Activated naive CD4-positive, alpha-beta T cell treated with anti-CD3 and anti-CD28 coated beads, Interleukin-2, amount 10 ng/mL, durations not matched to agents 7 days and 5 days (primary cell): ENCODE results near the gene TRIM56.
"Not testable (repeated sequence)": the region's sequence is repeated elsewhere in the genome, so short reads cannot be mapped to it uniquely, and the experiment has no call there.

Source experiments
- CTCF ChIA-PET: fragments of 350-600 bp; sonication (Branson Sonifier 250); formaldehyde crosslinking; loops from one replicate; lab custom pipeline; 2021; ENCODE audit warnings: antibody characterized with exemption; lab: Charles Lee
- DNase-seq: peaks from one replicate; pipeline ENCODE4 v3.0.0-alpha.2; 2020
- H3K27ac Mint-ChIP-seq: one replicate; pipeline ENCODE4 v1.8.0; 2021; ENCODE audit warnings: mild to moderate bottlenecking, moderate library complexity, mixed read lengths
- H3K27me3 Mint-ChIP-seq: one replicate; pipeline ENCODE4 v1.8.0; 2021; ENCODE audit warnings: mild to moderate bottlenecking, mixed read lengths
- H3K36me3 Mint-ChIP-seq: one replicate; pipeline ENCODE4 v1.8.0; 2021; ENCODE audit warnings: mixed read lengths
- H3K4me1 Mint-ChIP-seq: one replicate; pipeline ENCODE4 v1.8.0; 2021; ENCODE audit warnings: mixed read lengths
- H3K4me3 Mint-ChIP-seq: one replicate; pipeline ENCODE4 v1.8.0; 2021; ENCODE audit warnings: mild to moderate bottlenecking, moderate library complexity, mixed read lengths
- H3K9me3 Mint-ChIP-seq: one replicate; pipeline ENCODE4 v1.8.0; 2021; ENCODE audit warnings: mixed read lengths

The TRIM56 gene

GRCh38 chr7:101124376-101125056 is 39.2 kb downstream of the TRIM56 start:
- Mint-ChIP-seq H3K27ac (peak overlapping the region; percentile 76), H3K4me3 (no peak overlapping the region), H3K4me1 (peaks cover 61% of the 10 kb centered on the region), H3K27me3 (peaks cover 99% of the 10 kb centered on the region), H3K9me3 (no peaks in the 10 kb centered on the region), H3K36me3 (no peaks in the 10 kb centered on the region)
- peak; percentile 30 for DNase-seq
- CTCF ChIA-PET, result interaction anchor here (0.7 to 2.0 kb wide), 4 partner anchors 10 to 46 kb away, joined by 3 to 5 read pairs (median 3); no protein-coding TSS in a partner anchor

- Mint-ChIP-seq H3K27ac (no peak overlapping the region), H3K4me3 (peak overlapping the region; percentile 16), H3K4me1 (peaks cover 61% of the 10 kb centered on the region), H3K36me3 (no peaks in the 10 kb centered on the region), H3K9me3 (no peaks in the 10 kb centered on the region), H3K27me3 (peaks cover 99% of the 10 kb centered on the region)
- DNase-seq, result peak; percentile 25
- CTCF ChIA-PET, result interaction anchor here (0.7 to 2.0 kb wide), 6 partner anchors 11 to 165 kb away, joined by 3 to 5 read pairs (median 3); partner anchors contain the start of gene TRIM56
Observed at GRCh38 chr7:101125989-101126650, 40.8 kb downstream of the TRIM56 start.

- H3K4me3 Mint-ChIP-seq, result peak within 1 kb of the TSS; percentile 53
- H3K27me3 Mint-ChIP-seq, result peaks cover 100% of the 10 kb centered on the region
- CTCF ChIA-PET, result interaction anchor here (1.1 to 2.0 kb wide), 5 partner anchors 11 to 164 kb away, joined by 3 to 5 read pairs (median 3); partner anchors contain the start of gene TRIM56
- peak; percentile 82 for DNase-seq
- H3K9me3 Mint-ChIP-seq, result no peaks in the 10 kb centered on the region
- H3K36me3 Mint-ChIP-seq, result no peaks in the 10 kb centered on the region
- H3K4me1 Mint-ChIP-seq, result peaks cover 58% of the 10 kb centered on the region
- H3K27ac Mint-ChIP-seq, result no peak within 1 kb of the TSS
Observed at GRCh38 chr7:101126651-101127459, 41.6 kb downstream of the TRIM56 start, which contains the start of gene SERPINE1. SERPINE1 (plus strand) TSS chr7:101127104; CDS start chr7:101128394, 1,290 bp downstream.

DNA sequence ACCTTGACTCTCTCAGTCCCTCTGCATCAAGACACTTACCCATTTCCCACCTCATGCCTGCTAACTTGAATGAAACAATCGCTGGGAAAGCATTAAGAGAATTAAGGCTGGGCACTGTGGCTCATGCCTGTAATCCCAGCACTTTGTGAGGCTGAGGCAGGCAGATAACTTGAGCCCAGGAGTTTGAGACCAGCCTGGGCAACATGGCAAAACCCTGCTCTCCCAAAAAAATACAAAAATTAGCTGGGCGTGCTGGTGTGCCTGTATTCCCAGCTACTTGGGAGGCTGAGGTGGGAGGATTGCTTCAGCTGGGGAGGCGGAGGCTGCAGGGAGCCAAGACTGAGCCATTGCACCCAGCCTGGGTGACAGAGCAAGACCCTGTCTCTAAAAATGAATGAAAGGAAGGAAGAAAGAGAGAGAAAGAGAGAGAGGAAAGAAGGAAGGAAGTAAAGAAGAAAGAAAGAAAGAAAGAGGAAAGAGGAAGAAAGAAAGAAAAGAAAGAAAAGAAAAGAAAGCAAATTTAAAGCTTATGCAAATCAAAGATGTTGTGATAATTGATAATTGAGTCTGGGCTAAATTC is 42.3 kb downstream of the TRIM56 start:
- Mint-ChIP-seq H3K4me3 (peak overlapping the region; percentile 53), H3K36me3 (no peaks in the 10 kb centered on the region), H3K9me3 (no peaks in the 10 kb centered on the region), H3K27me3 (peaks cover 100% of the 10 kb centered on the region), H3K27ac (no peak overlapping the region), H3K4me1 (peaks cover 52% of the 10 kb centered on the region)
- DNase-seq, result no peak
- CTCF ChIA-PET, result interaction anchor here (1.6 kb wide), 1 partner anchor 164 kb away, joined by 3 read pairs; no protein-coding TSS in a partner anchor

GRCh38 chr7:101128040-101128834 is 43.0 kb downstream of the TRIM56 start:
- Mint-ChIP-seq H3K36me3 (no peaks in the 10 kb centered on the region), H3K27me3 (peaks cover 96% of the 10 kb centered on the region), H3K9me3 (no peaks in the 10 kb centered on the region), H3K4me3 (no peak overlapping the region), H3K4me1 (peaks cover 47% of the 10 kb centered on the region), H3K27ac (no peak overlapping the region)
- DNase-seq, result no peak
- CTCF ChIA-PET, result interaction anchor here (0.9 to 1.2 kb wide), 2 partner anchors 9 to 64 kb away, joined by 3 read pairs; no protein-coding TSS in a partner anchor

DNA sequence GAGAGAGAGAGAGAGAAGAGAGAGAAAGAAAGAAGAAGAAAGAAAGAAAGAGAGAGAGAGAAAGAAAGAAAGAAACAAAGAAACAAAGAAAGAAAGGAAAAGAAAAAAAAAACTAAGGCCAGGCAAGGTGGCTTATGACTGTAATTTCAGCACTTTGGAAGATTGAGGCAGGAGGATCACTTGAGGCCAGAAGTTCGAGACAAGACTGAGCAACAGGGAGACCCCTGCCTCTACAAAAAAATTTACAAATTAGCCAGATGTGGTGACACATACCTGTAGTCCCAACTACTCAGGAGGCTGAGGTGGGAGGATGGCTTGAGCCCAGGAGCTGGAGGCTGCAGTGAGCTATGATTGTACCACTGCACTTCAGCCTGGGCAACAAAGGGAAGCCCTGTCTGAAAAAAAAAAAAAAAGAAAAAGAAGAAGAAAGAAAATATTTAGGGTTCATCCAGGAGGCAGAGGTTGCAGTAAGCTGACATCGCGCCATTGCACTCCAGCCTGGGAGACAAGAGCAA is 44.4 kb downstream of the TRIM56 start:
- no peak overlapping the region for H3K27ac Mint-ChIP-seq
- CTCF ChIA-PET, result no interaction called here
- H3K4me3 Mint-ChIP-seq, result no peak overlapping the region
- no peak for DNase-seq
- no peaks in the 10 kb centered on the region for H3K36me3 Mint-ChIP-seq
- H3K4me1 Mint-ChIP-seq, result peaks cover 36% of the 10 kb centered on the region
- H3K27me3 Mint-ChIP-seq, result peaks cover 94% of the 10 kb centered on the region
- H3K9me3 Mint-ChIP-seq, result no peaks in the 10 kb centered on the region

- not testable (repeated sequence) for H3K27ac Mint-ChIP-seq, DNase-seq, H3K9me3 Mint-ChIP-seq, H3K4me3 Mint-ChIP-seq, H3K4me1 Mint-ChIP-seq, H3K36me3 Mint-ChIP-seq
- H3K27me3 Mint-ChIP-seq, result peaks cover 94% of the 10 kb centered on the region
- CTCF ChIA-PET, result interaction anchor here (1.2 to 3.4 kb wide), 3 partner anchors 10 to 150 kb away, joined by 3 to 14 read pairs (median 4); no protein-coding TSS in a partner anchor
Observed at GRCh38 chr7:101132626-101133600, 47.6 kb downstream of the TRIM56 start.

DNA sequence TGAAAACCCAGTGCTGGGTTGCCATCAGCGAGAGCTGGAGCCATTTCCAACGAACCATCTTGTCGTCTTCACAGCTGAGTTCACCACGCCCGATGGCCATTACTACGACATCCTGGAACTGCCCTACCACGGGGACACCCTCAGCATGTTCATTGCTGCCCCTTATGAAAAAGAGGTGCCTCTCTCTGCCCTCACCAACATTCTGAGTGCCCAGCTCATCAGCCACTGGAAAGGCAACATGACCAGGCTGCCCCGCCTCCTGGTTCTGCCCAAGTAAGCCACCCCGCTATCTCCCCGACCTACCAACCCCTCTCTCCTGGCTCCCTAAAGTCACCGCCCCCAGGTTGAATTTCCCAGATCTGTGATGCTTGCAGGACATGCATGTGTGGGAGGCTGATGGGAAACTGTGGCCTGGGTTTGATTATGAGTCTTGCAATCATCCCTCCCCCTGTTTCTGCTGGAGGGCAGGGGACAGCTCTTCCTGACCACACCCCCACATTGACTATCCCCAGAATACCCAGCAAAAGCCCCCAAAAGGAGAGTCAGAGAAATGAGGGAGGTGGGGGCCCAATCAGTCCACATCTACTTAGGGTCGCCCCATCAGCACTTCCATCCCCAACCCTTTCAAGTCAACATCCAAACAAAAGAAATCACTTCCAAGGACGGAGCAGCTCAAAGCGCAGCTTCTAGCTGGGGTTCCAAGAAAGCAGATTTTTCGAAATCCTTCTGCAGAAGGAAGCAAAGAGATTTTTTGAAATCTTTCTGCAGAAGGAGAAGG is 48.5 kb downstream of the TRIM56 start:
- H3K27me3 Mint-ChIP-seq, result peaks cover 92% of the 10 kb centered on the region
- no peak overlapping the region for H3K27ac Mint-ChIP-seq
- CTCF ChIA-PET, result interaction anchor here (0.8 to 3.4 kb wide), 5 partner anchors 9 to 149 kb away, joined by 3 to 14 read pairs (median 3); no protein-coding TSS in a partner anchor
- H3K4me3 Mint-ChIP-seq, result no peak overlapping the region
- DNase-seq, result no peak
- no peaks in the 10 kb centered on the region for H3K36me3 Mint-ChIP-seq
- H3K4me1 Mint-ChIP-seq, result peaks cover 12% of the 10 kb centered on the region
- no peaks in the 10 kb centered on the region for H3K9me3 Mint-ChIP-seq

DNA sequence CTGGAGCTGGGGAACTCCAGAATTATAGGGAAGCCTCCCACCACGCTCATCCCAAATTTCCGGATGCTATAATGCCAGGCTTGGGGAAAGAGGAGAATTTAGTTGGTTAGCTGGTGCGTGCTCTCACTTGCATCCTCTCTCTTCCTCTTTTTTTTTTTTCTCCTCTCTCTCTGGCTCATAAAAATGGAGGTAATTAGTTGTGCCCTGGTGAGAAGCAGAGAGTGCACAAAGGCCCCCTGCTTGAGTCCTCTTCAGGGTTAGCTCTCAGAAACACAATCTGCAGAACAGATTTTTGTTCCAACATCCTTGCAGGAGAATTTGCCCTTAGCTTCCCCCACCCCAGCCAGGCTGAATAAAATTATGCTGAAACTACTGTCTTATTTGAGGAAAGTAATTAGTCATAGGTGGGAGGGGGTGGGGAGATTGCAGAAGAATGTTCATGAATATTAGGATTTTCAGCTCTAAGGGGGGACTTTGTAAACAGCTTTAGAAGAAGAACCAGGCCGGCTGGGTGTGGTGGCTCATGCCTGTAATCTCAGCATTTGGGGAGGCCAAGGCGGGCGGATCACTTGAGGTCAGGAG is 49.2 kb downstream of the TRIM56 start:
- no peak overlapping the region for H3K4me3 Mint-ChIP-seq
- H3K27me3 Mint-ChIP-seq, result peaks cover 89% of the 10 kb centered on the region
- H3K4me1 Mint-ChIP-seq, result peaks cover 17% of the 10 kb centered on the region
- CTCF ChIA-PET, result interaction anchor here (0.8 to 3.4 kb wide), 4 partner anchors 9 to 148 kb away, joined by 3 to 14 read pairs (median 4); no protein-coding TSS in a partner anchor
- H3K9me3 Mint-ChIP-seq, result no peaks in the 10 kb centered on the region
- peak overlapping the region; percentile 15 for H3K27ac Mint-ChIP-seq
- no peak for DNase-seq
- no peaks in the 10 kb centered on the region for H3K36me3 Mint-ChIP-seq

DNA sequence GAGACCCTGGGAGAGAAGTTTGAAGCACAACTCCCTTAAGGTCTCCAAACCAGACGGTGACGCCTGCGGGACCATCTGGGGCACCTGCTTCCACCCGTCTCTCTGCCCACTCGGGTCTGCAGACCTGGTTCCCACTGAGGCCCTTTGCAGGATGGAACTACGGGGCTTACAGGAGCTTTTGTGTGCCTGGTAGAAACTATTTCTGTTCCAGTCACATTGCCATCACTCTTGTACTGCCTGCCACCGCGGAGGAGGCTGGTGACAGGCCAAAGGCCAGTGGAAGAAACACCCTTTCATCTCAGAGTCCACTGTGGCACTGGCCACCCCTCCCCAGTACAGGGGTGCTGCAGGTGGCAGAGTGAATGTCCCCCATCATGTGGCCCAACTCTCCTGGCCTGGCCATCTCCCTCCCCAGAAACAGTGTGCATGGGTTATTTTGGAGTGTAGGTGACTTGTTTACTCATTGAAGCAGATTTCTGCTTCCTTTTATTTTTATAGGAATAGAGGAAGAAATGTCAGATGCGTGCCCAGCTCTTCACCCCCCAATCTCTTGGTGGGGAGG is 52.5 kb downstream of the TRIM56 start:
- H3K27me3 Mint-ChIP-seq, result peaks cover 64% of the 10 kb centered on the region
- CTCF ChIA-PET, result interaction anchor here (0.7 to 10.5 kb wide), 8 partner anchors 9 to 80 kb away, joined by 3 to 150 read pairs (median 4); partner anchors contain the start of genes PLOD3 and SERPINE1
- no peaks in the 10 kb centered on the region for H3K36me3 Mint-ChIP-seq
- no peaks in the 10 kb centered on the region for H3K9me3 Mint-ChIP-seq
- no peak for DNase-seq
- no peak overlapping the region for H3K4me3 Mint-ChIP-seq
- peaks cover 37% of the 10 kb centered on the region for H3K4me1 Mint-ChIP-seq
- no peak overlapping the region for H3K27ac Mint-ChIP-seq
